Measurements from ENCODE around the gene UBE2L6.

UBE2L6 gene

GRCh38 chr11:57527056-57527631 lies 40.3 kb downstream of the UBE2L6 start:
- peak; percentile 19 to 84 for DNase-seq

GRCh38 chr11:57523419-57523818 lies 44.1 kb downstream of the UBE2L6 start:
- no peak for DNase-seq

- no peak for DNase-seq
Observed at GRCh38 chr11:57521116-57521515, 46.4 kb downstream of the UBE2L6 start.

GRCh38 chr11:57516061-57516443 lies 51.4 kb downstream of the UBE2L6 start:
- DNase-seq: no peak

DNA sequence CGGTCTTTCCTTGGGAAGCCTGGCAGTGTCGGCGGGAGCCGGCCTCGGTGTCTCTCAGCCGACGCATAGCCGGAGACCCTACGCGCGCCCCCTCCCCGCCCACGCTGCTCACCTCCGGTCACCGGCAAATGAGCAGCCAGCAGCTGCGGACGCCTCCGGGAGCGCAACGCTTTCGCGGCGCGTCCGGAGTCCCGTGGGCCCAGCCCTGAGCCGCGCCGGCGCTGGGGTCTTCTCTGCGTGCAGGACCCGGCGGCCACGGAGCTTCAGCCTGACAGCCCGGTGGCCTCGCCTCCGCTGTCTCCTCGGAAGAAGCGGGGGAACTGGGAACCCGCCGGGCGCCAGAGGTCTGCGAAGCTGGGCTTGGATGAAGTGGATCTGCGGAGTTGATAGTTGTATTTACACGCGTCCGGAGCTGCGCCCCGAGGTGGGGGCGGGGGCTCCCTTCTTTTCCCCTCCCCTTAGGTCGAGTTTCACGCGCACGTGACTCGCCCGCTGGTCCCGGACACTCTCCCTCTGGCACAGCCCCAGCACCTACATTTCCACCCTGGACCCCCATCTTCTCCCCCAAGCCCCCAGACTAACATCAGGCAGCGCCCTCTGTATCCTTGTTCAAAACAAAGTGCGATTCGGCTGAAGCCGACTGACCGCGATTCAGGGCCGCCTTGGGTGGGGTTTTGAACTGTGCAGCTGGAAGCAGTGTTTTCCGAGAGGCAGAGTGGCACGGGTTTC lies 52.0 kb downstream of the UBE2L6 start, which contains the start of gene SLC43A1:
TSS of gene SLC43A1 (minus strand) at position 371 of the 729 bp plus-strand sequence. CDS start 1,591 bp downstream, outside the sequence.
- no peak for DNase-seq

DNA sequence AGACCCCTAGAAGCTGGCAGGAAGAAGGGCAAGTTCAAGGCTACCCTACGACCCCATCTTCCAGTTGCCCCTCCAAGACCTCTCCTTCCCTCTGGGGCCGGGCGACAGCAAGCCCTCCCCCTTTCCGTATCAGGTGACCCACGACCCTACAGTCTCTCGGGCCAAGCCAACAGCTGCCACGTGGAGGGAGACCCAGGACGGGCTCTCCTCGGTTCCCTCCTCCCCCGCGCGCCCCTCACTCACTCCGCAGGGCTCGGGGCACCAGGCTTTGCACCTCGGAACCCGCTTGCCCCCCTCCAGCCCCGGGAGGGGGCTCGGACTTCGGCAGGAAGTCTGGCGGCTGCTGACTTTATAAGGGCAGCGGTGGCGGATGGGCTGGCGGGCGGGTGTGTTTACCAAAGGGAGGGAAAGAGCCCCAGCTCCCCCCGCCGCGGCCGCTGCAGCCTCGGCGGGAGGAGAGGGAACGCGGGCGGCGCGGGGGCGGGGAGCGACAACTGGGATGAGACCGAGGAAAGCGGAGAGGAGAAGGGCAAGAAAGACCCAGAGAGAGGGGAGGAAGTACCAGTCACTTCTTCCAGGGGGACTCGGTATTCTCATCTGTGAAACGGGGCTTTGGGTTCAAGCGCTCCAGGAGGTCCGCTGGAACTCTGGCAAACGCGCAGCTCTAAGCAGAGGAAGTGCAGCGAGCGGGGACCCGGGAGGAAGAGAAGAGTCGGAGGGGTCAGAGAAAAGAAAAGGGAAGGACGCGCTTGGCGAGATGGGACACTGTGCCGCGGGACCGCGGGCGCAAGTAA lies 52.7 kb downstream of the UBE2L6 start:
- peak; percentile 8 to 37 for DNase-seq

- no peak for DNase-seq
Observed at GRCh38 chr11:57513911-57514537, 53.4 kb downstream of the UBE2L6 start.

DNA sequence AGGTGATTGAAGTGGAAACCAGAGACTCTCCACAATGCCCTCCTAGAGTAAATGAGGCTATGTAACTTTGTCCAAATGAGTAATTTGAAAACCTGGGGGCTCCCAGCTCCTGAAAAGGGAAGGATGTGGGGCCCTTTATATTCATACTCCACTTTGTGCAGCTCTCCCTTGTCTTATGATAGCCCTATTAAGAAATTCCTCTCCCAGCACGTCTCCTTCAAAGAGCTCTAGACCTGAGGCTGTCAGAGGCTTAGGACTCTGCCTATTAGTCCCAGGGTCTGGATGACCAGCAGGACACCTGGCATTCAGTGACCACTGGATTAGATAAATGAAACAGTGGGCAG lies 54.0 kb downstream of the UBE2L6 start:
- DNase-seq: no peak

- DNase-seq: no peak
Observed at GRCh38 chr11:57512646-57513451, 54.6 kb downstream of the UBE2L6 start.

DNA sequence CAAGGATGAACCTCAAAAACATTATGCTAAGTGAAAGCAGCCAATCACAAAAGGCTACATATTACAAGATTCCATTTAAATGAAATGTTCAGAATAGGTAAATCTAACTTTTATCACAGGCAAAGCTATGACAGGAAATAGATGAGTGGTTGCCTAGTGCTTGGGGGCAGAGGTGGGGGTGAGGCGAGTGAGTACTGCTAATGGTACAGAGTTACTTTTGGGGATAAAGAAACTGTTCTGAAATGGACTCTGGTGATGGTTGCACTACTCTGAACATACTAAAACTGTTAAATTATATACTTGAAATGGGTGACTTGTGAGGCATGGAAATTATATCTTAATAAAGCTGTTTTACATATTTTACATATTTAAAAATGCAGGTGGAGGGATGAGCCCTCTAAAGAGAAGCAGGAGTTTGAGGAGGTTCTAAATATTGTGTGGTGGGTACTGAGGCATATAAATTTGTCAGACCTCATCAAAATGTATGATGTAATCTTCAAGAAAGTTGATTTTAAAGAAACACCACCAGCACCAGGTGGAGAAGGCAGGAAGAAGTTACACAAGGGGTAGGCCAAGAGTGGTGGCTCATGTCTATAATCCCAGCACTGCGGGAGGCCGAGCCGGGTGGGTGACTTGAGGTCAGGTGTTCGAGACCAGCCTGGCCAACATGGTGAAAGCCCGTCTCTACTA lies 55.6 kb downstream of the UBE2L6 start:
- DNase-seq: no peak

GRCh38 chr11:57508341-57509170 lies 58.9 kb downstream of the UBE2L6 start:
- no peak for DNase-seq

DNA sequence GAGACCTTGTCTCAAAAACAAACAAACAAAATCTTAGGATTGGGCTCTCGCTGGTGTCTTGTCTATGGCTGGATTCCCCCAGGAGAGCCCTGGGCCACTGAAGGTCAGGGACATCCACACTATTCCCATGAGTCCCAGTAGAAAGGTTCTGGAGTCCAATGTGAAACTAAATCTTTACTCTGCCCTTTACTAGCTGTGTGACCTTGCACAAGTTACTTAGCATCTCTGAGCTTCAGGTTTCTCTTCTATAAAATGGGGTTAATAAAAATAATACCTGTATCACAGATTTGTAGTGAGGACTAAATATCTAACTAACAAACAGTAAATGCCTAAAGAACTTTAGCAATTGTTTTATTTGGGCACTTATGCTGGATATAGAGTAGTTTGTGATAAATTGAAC lies 61.0 kb downstream of the UBE2L6 start:
- DNase-seq: no peak

DNA sequence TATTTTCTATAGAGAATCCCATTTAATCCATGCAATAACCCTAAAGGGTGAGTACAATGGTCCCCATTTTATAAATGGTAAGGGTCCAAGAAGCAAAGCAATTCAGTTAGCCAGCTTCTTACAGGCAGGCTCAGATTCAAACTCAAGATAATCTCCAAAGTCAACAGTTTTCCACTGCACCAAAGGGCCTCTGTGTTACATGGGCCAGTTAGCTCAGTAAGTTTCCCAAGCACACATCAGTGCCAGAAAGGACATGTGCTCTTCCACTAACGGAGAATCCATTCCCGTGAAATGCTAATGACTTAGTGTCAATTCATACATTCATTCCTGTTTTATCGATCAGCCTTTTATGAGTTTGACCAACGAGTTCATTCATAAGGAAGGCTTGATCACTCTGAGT lies 63.0 kb downstream of the UBE2L6 start:
- DNase-seq: no peak

- DNase-seq: no peak
Observed at GRCh38 chr11:57502870-57503269, 64.6 kb downstream of the UBE2L6 start.

- DNase-seq: no peak
Observed at GRCh38 chr11:57502376-57502775, 65.1 kb downstream of the UBE2L6 start.

GRCh38 chr11:57501953-57502352 lies 65.5 kb downstream of the UBE2L6 start:
- no peak for DNase-seq

All from inflammatory macrophage treated with lipopolysaccharide for 1 hour (primary cell).